ENCODE data around the gene MLNR. TPM values are rescaled to one million over a fixed set of nuclear protein-coding genes. Genes with fewer than 3 reads are reported as not detected.

Gene MLNR
- total and polyA plus RNA-seq, 12 donors = not detected

DNA sequence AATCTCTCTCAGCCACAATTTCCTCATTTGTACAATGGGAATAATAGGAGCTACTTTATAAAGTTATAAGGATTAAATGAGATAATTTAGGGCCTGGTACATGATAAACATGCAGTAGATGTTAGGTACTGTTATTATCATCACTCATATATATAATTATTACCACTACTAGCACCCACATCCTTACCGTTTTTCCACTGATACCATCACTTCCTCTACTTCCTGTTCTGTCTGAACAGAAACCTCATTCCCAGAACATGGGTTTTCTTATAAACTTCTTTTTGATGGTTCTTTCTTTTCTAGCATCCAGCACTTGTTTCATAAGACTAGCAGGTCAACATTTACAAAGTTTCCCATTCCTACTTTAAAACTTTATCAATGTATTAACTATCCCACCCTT lies 33.9 kb downstream of the MLNR start:
- Histone ChIP-seq H3K27me3 (no peaks in the 10 kb centered on the region), H3K9me3 (no peaks in the 10 kb centered on the region), H3K4me3 (no peak overlapping the region), H3K27ac (no peak overlapping the region), H3K36me3 (peaks cover 0 to 92% (median 8%) of the 10 kb centered on the region in 9 donors), H3K4me1 (peaks cover 0 to 38% (median 6%) of the 10 kb centered on the region in 9 donors)
- 42 to 53% methylated on average over 1 of the region's 1 CpG for WGBS, 2 donors
- intact Hi-C loops (cut with DNase I) = no loop called here
- TF ChIP-seq, protein P1, sequence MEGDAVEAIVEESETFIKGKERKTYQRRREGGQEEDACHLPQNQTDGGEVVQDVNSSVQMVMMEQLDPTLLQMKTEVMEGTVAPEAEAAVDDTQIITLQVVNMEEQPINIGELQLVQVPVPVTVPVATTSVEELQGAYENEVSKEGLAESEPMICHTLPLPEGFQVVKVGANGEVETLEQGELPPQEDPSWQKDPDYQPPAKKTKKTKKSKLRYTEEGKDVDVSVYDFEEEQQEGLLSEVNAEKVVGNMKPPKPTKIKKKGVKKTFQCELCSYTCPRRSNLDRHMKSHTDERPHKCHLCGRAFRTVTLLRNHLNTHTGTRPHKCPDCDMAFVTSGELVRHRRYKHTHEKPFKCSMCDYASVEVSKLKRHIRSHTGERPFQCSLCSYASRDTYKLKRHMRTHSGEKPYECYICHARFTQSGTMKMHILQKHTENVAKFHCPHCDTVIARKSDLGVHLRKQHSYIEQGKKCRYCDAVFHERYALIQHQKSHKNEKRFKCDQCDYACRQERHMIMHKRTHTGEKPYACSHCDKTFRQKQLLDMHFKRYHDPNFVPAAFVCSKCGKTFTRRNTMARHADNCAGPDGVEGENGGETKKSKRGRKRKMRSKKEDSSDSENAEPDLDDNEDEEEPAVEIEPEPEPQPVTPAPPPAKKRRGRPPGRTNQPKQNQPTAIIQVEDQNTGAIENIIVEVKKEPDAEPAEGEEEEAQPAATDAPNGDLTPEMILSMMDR (IDR thresholded peaks at IDR 0.05) = no peak
- ATAC-seq = no peak
- no peak for DNase-seq

DNA sequence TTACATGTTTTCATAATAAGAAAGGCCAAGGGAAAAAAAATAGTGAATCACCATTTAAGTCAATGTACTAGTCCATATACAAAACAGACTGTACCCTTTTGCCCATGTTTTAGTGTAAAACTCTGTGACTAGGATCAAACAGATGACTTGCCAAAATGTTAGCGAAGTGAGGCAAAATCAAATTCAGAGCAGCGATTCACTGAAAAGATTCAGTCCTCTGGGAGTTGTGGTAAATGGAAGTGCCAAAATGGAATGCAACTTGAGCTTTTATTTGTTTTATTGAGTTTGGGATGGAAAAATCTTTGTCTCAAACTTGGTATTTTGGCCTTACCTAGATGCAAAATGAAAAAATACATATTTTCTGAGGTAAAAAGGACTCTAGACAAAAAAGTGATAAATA lies 36.7 kb downstream of the MLNR start:
- H3K4me1 ChIP-seq = peaks cover 0 to 24% (median 0%) of the 10 kb centered on the region in 9 donors
- H3K9me3 ChIP-seq = no peaks in the 10 kb centered on the region
- TF ChIP-seq, protein P1 (IDR thresholded peaks at IDR 0.05) = no peak
- WGBS, 2 donors = 77 to 86% methylated on average over 2 of the region's 2 CpGs
- DNase-seq (no peak), ATAC-seq (no peak)
- H3K27ac ChIP-seq = peak overlapping the region in 1 of 10 donors; percentile 6
- no peaks in the 10 kb centered on the region for H3K27me3 ChIP-seq
- intact Hi-C loops (cut with DNase I) = no loop called here
- H3K4me3 ChIP-seq = no peak overlapping the region
- peaks cover 0 to 99% (median 30%) of the 10 kb centered on the region in 9 donors for H3K36me3 ChIP-seq

DNA sequence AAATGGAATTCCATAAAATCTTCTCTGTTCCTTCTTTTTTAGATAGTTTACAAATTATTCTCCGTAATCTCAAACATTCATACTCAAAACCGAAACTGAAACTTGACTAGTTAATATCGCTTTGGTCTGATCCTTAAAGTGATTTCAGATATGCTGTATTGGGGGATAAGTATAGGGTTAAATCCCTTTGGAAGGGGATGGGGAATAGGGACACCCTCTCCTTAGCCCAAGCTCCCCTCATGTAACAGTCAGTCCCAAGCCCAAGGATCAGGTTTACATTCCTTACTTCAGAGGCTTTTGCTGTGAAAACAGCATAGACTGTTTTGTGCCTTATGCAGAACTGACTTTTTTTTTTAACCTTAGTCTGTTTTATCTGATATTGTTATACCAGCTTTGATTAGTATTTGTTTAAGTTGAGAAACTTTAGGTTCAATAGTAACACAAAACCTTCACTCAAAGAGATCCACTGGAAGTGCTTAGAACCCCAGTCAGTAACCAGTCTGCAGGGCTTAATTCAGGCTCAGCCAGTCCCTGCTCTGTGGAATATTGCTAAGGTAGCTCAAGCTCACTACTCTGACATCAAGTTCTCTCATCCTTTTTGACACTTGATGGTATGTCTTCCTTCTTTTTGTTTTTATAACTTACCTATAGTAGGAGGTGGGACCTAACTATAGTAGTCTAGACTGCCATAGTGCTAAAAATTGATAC lies 38.1 kb downstream of the MLNR start:
- H3K4me1 ChIP-seq = peaks cover 0 to 13% (median 0%) of the 10 kb centered on the region in 9 donors
- peaks cover 0 to 100% (median 33%) of the 10 kb centered on the region in 9 donors for H3K36me3 ChIP-seq
- intact Hi-C loops (cut with DNase I) = no loop called here
- H3K9me3 ChIP-seq = no peaks in the 10 kb centered on the region
- peak overlapping the region in 3 of 10 donors; percentile 6 to 61 (median 14) for H3K27ac ChIP-seq
- TF ChIP-seq, protein P1 (IDR thresholded peaks at IDR 0.05) = no peak
- ATAC-seq (no peak), DNase-seq (no peak)
- H3K4me3 ChIP-seq = peak overlapping the region in 6 of 10 donors; percentile 14 to 35 (median 21)
- H3K27me3 ChIP-seq = no peaks in the 10 kb centered on the region
- 72 to 81% methylated on average over 3 of the region's 3 CpGs for WGBS, 2 donors

DNA sequence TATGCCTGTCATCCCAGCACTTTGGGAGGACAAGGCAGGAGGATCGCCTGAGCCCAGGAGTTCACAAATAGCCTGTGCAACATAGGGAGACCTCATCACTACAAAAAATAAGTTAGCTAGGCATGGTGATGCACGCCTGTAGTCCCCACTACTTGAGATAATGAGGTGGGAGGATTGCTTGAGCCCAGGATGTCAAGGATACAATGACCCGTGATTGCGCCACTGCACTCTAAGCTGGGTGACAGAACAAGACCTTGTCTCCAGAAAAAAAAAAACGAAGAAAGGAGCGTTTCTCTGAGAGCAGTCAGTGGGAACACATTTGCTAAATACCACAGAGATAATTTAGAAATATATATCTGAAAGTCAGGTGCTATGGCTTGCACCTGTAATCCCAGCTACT lies 39.4 kb downstream of the MLNR start:
- no peak for ATAC-seq
- intact Hi-C loops (cut with DNase I) = no loop called here
- no peak for DNase-seq
- H3K27ac ChIP-seq = no peak overlapping the region
- TF ChIP-seq, protein P1 (IDR thresholded peaks at IDR 0.05) = no peak
- H3K27me3 ChIP-seq = no peaks in the 10 kb centered on the region
- no peak overlapping the region for H3K4me3 ChIP-seq
- H3K9me3 ChIP-seq = no peaks in the 10 kb centered on the region
- H3K36me3 ChIP-seq = peaks cover 0 to 96% (median 33%) of the 10 kb centered on the region in 9 donors
- H3K4me1 ChIP-seq = peaks cover 0 to 5% (median 0%) of the 10 kb centered on the region in 9 donors
- 89% methylated on average over 6 of the region's 6 CpGs for WGBS, 2 donors
